Right atrium auricular region (tissue), 2 donors: ENCODE data around the gene MMP28. TPM values are rescaled to one million over a fixed set of nuclear protein-coding genes. Genes with fewer than 3 reads are reported as not detected.

Experiments
- DNase-seq: peaks from one replicate; pipeline ENCODE4 v3.0.0-alpha.2; 2019; ENCODE audit warnings: low spot score
- H3K27ac ChIP-seq, 2 donors: fragments of 200-600 bp; sonication (generic); 1 replicate in 1 of 2; 2 replicates in 1 of 2; pipeline ENCODE4 v1.5.1; 2016 to 2019
- H3K27me3 ChIP-seq, 2 donors: fragments of 200-600 bp; sonication (generic); one replicate each; pipeline versions ENCODE4 v1.5.1 to v1.6.0; 2017 to 2019
- H3K36me3 ChIP-seq: fragments of 200-600 bp; sonication (generic); one replicate; pipeline ENCODE4 v1.5.1; 2016
- H3K4me1 ChIP-seq, 2 donors: fragments of 200-600 bp; sonication (generic); one replicate each; pipeline versions ENCODE4 v1.5.1 to v1.6.0; 2017 to 2019
- H3K4me3 ChIP-seq, 2 donors: fragments of 200-600 bp; sonication (generic); 1 replicate in 1 of 2; 2 replicates in 1 of 2; pipeline ENCODE4 v1.5.1; 2017 to 2019; ENCODE audit warnings: mild to moderate bottlenecking in 1 of 2, moderate library complexity in 1 of 2
- H3K9me3 ChIP-seq, 2 donors: fragments of 200-600 bp; sonication (generic); one replicate each; pipeline ENCODE4 v1.5.1; 2019
- CTCF ChIP-seq, 2 donors: fragments of 200-600 bp; sonication (generic); IDR thresholded peaks; one replicate each; pipeline ENCODE4 v1.5.1; 2019; ENCODE audit warnings: antibody characterized with exemption in 2 of 2
- total RNA-seq, 2 donors: library from RNA; depleted of rRNA; stranded (reverse); fragments of >200 nt; gene quantifications; one replicate each; pipeline ENCODE4 v1.1.0, GENCODE V29; 2016

MMP28 gene
- total RNA-seq, 2 donors from 2014 or later: 10.5 to 14.9 TPM

- no peak for TF ChIP-seq CTCF (IDR thresholded peaks at IDR 0.05)
- H3K4me1 ChIP-seq: peaks cover 0 to 15% of the 10 kb centered on the region in 2 donors
- no peak overlapping the region for H3K4me3 ChIP-seq
- no peak for DNase-seq
- no peaks in the 10 kb centered on the region for H3K27me3 ChIP-seq
- H3K9me3 ChIP-seq: no peaks in the 10 kb centered on the region
- H3K36me3 ChIP-seq: no peaks in the 10 kb centered on the region
- H3K27ac ChIP-seq: no peak overlapping the region
Measured at GRCh38 chr17:35765086-35765710, 30.2 kb downstream of the MMP28 start.

- Histone ChIP-seq H3K36me3 (no peaks in the 10 kb centered on the region), H3K27ac (peak overlapping the region in 1 of 2 donors; percentile 46), H3K27me3 (no peaks in the 10 kb centered on the region), H3K9me3 (no peaks in the 10 kb centered on the region), H3K4me3 (peak overlapping the region; percentile 38 to 62), H3K4me1 (peaks cover 0 to 15% of the 10 kb centered on the region in 2 donors)
- peak; percentile 81 for DNase-seq
- peak; percentile 93 to 95 for TF ChIP-seq CTCF (IDR thresholded peaks at IDR 0.05)
Measured at GRCh38 chr17:35764123-35764991, 31.1 kb downstream of the MMP28 start.

GRCh38 chr17:35763767-35764122, 31.7 kb downstream of the MMP28 start:
- no peaks in the 10 kb centered on the region for H3K36me3 ChIP-seq
- no peak for TF ChIP-seq CTCF (IDR thresholded peaks at IDR 0.05)
- H3K4me1 ChIP-seq: peaks cover 0 to 15% of the 10 kb centered on the region in 2 donors
- no peak for DNase-seq
- H3K27ac ChIP-seq: no peak overlapping the region
- H3K4me3 ChIP-seq: peak overlapping the region; percentile 38 to 62
- no peaks in the 10 kb centered on the region for H3K9me3 ChIP-seq
- no peaks in the 10 kb centered on the region for H3K27me3 ChIP-seq

GRCh38 chr17:35761601-35762000, 33.8 kb downstream of the MMP28 start:
- Histone ChIP-seq H3K4me3 (no peak overlapping the region), H3K36me3 (no peaks in the 10 kb centered on the region), H3K4me1 (peaks cover 0 to 15% of the 10 kb centered on the region in 2 donors), H3K27ac (no peak overlapping the region), H3K27me3 (no peaks in the 10 kb centered on the region), H3K9me3 (no peaks in the 10 kb centered on the region)
- TF ChIP-seq CTCF (IDR thresholded peaks at IDR 0.05): no peak
- DNase-seq: no peak

- H3K4me3 ChIP-seq: no peak within 1 kb of the TSS
- TF ChIP-seq CTCF (IDR thresholded peaks at IDR 0.05): no peak
- peaks cover 0 to 15% of the 10 kb centered on the region in 2 donors for H3K4me1 ChIP-seq
- no peak within 1 kb of the TSS for H3K27ac ChIP-seq
- DNase-seq: no peak
- no peaks in the 10 kb centered on the region for H3K27me3 ChIP-seq
- H3K9me3 ChIP-seq: no peaks in the 10 kb centered on the region
- no peaks in the 10 kb centered on the region for H3K36me3 ChIP-seq
Measured at GRCh38 chr17:35760587-35760986, 34.9 kb downstream of the MMP28 start, which contains the start of gene C17orf50. C17orf50 (plus strand) TSS chr17:35760887; CDS start chr17:35760942, 55 bp downstream.
